VCaP (cell line): Measurements from ENCODE around the gene ASAP2.
A peak's percentile ranks its signal among the peaks of the same experiment; 100 is the strongest.

Source experiments
- H3K27ac ChIP-seq: fragments of 450-650 bp; 2 replicates; pipeline ENCODE4 v1.5.1; 2017
- CTCF ChIP-seq: fragments of 450-650 bp; conservative IDR thresholded peaks from 2 replicates; pipeline ENCODE4 v1.5.1; 2017; ENCODE audit warnings: mild to moderate bottlenecking, moderate library complexity

ASAP2 gene

GRCh38 chr2:9280224-9280623 lies 73.6 kb downstream of the ASAP2 start:
- peak overlapping the region; percentile 82 for H3K27ac ChIP-seq
- TF ChIP-seq CTCF, result no peak

DNA sequence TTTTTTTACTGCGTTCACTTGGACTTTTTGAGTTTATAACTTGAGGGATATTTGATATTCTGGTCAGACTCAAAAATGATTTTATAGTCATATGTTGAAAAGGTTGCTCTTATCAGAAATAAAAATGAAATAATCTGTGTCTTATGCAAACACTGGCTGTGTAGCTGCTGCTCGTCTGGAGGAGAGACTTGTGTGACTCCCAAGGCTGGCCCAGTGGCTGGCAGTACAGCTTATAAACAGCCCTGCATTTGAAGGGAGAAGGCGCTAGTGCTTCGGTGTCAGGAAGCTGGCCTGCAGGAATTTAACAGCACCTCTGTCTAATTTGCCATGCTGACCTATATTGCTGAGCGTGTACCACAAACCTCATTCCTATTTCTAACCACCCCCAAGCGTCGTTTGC lies 74.5 kb downstream of the ASAP2 start:
- peak overlapping the region; percentile 82 for H3K27ac ChIP-seq
- no peak for TF ChIP-seq CTCF

GRCh38 chr2:9282128-9283112 lies 75.8 kb downstream of the ASAP2 start:
- peak overlapping the region; percentile 82 for H3K27ac ChIP-seq
- no peak for TF ChIP-seq CTCF

- TF ChIP-seq CTCF, result no peak
- peak overlapping the region; percentile 82 for H3K27ac ChIP-seq
These were observed 78.1 kb downstream of the ASAP2 start for GRCh38 chr2:9284521-9285297.

- TF ChIP-seq CTCF, result no peak
- peak overlapping the region; percentile 82 for H3K27ac ChIP-seq
These were observed 78.8 kb downstream of the ASAP2 start for GRCh38 chr2:9285385-9285920.

DNA sequence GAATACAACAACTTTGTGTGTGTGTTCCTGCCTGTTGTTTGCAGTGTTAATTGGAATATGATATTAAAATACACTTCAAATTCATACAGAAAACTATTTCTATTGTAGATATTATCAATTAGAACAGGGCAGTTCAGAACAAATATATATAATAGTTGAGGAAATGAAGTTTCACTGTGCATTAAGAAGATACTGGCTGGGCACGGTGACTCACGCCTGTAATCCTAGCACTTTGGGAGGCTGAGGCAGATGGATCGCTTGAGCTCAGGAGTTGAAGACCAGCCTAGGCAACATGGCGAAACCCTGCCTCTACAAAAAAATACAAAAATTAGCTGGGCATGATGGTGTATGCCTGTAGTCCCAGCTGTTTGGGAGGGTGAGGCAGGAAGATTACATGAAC lies 79.3 kb downstream of the ASAP2 start:
- no peak for TF ChIP-seq CTCF
- peak overlapping the region; percentile 82 for H3K27ac ChIP-seq
